Activated naive CD4-positive, alpha-beta T cell treated with anti-CD3 and anti-CD28 coated beads, Interleukin-2, amount 50 U/mL, for 24 hours (primary cell): ENCODE measurements around the gene MX1.

Source experiments
- H3K27ac Mint-ChIP-seq: one replicate; pipeline ENCODE4 v1.8.0; 2021; ENCODE audit warnings: mild to moderate bottlenecking, mixed read lengths
- H3K27me3 Mint-ChIP-seq: one replicate; pipeline ENCODE4 v1.8.0; 2021; ENCODE audit warnings: mixed read lengths
- H3K36me3 Mint-ChIP-seq: one replicate; pipeline ENCODE4 v1.8.0; 2021; ENCODE audit warnings: mixed read lengths
- H3K4me1 Mint-ChIP-seq: one replicate; pipeline ENCODE4 v1.8.0; 2021; ENCODE audit warnings: mixed read lengths
- H3K4me3 Mint-ChIP-seq: one replicate; pipeline ENCODE4 v1.8.0; 2021; ENCODE audit warnings: mild to moderate bottlenecking, mixed read lengths
- H3K9me3 Mint-ChIP-seq: one replicate; pipeline ENCODE4 v1.8.0; 2021; ENCODE audit warnings: mixed read lengths

Gene MX1

GRCh38 chr21:41425954-41426675, at the start of gene MX1:
Gene MX1 (plus strand): TSS chr21:41426239. CDS start chr21:41432071, 5,832 bp downstream.
- Mint-ChIP-seq H3K9me3 (no peaks in the 10 kb centered on the region), H3K27me3 (no peaks in the 10 kb centered on the region), H3K4me1 (peaks cover 77% of the 10 kb centered on the region), H3K36me3 (peaks cover 9% of the 10 kb centered on the region), H3K4me3 (peak within 1 kb of the TSS; percentile 89), H3K27ac (peak within 1 kb of the TSS; percentile 80)

- Mint-ChIP-seq H3K27ac (no peak overlapping the region), H3K4me3 (no peak overlapping the region), H3K9me3 (no peaks in the 10 kb centered on the region), H3K4me1 (peaks cover 19% of the 10 kb centered on the region), H3K27me3 (no peaks in the 10 kb centered on the region), H3K36me3 (peaks cover 16% of the 10 kb centered on the region)
These were observed 48.3 kb upstream of the MX1 start for GRCh38 chr21:41377715-41378114.

GRCh38 chr21:41378849-41379248, 47.2 kb upstream of the MX1 start:
- H3K27me3 Mint-ChIP-seq, result no peaks in the 10 kb centered on the region
- no peaks in the 10 kb centered on the region for H3K9me3 Mint-ChIP-seq
- no peak overlapping the region for H3K4me3 Mint-ChIP-seq
- peaks cover 9% of the 10 kb centered on the region for H3K4me1 Mint-ChIP-seq
- H3K27ac Mint-ChIP-seq, result no peak overlapping the region
- peaks cover 16% of the 10 kb centered on the region for H3K36me3 Mint-ChIP-seq

- H3K27me3 Mint-ChIP-seq, result no peaks in the 10 kb centered on the region
These were observed 46.1 kb upstream of the MX1 start for GRCh38 chr21:41379901-41380300.

GRCh38 chr21:41381731-41382130, 44.3 kb upstream of the MX1 start:
- H3K4me3 Mint-ChIP-seq, result no peak overlapping the region
- H3K9me3 Mint-ChIP-seq, result no peaks in the 10 kb centered on the region
- peaks cover 13% of the 10 kb centered on the region for H3K36me3 Mint-ChIP-seq
- no peaks in the 10 kb centered on the region for H3K4me1 Mint-ChIP-seq
- H3K27me3 Mint-ChIP-seq, result no peaks in the 10 kb centered on the region
- peak overlapping the region; percentile 17 for H3K27ac Mint-ChIP-seq

More at GRCh38 chr21:41379901-41380300, 46.1 kb upstream of the MX1 start:
- peaks cover 14% of the 10 kb centered on the region for H3K36me3 Mint-ChIP-seq
- H3K4me1 Mint-ChIP-seq, result peaks cover 3% of the 10 kb centered on the region
- no peaks in the 10 kb centered on the region for H3K9me3 Mint-ChIP-seq
- no peak overlapping the region for H3K4me3 Mint-ChIP-seq
- H3K27ac Mint-ChIP-seq, result no peak overlapping the region

GRCh38 chr21:41387042-41387819, 38.8 kb upstream of the MX1 start:
- H3K36me3 Mint-ChIP-seq, result peaks cover 12% of the 10 kb centered on the region
- H3K27ac Mint-ChIP-seq, result peak overlapping the region; percentile 70

GRCh38 chr21:41387824-41388223, 38.2 kb upstream of the MX1 start:
- H3K4me3 Mint-ChIP-seq, result no peak overlapping the region
- H3K9me3 Mint-ChIP-seq, result no peaks in the 10 kb centered on the region
- H3K27me3 Mint-ChIP-seq, result no peaks in the 10 kb centered on the region
- peak overlapping the region; percentile 70 for H3K27ac Mint-ChIP-seq
- H3K4me1 Mint-ChIP-seq, result no peaks in the 10 kb centered on the region
- peaks cover 12% of the 10 kb centered on the region for H3K36me3 Mint-ChIP-seq

More at GRCh38 chr21:41387042-41387819, 38.8 kb upstream of the MX1 start:
- H3K9me3 Mint-ChIP-seq, result no peaks in the 10 kb centered on the region
- H3K4me3 Mint-ChIP-seq, result no peak overlapping the region
- H3K27me3 Mint-ChIP-seq, result no peaks in the 10 kb centered on the region
- no peaks in the 10 kb centered on the region for H3K4me1 Mint-ChIP-seq

- Mint-ChIP-seq H3K27me3 (no peaks in the 10 kb centered on the region), H3K4me3 (no peak overlapping the region), H3K4me1 (no peaks in the 10 kb centered on the region), H3K36me3 (peaks cover 12% of the 10 kb centered on the region), H3K9me3 (no peaks in the 10 kb centered on the region), H3K27ac (no peak overlapping the region)
These were observed 37.8 kb upstream of the MX1 start for GRCh38 chr21:41388259-41388658.

GRCh38 chr21:41390043-41390639, 35.9 kb upstream of the MX1 start:
- Mint-ChIP-seq H3K4me1 (no peaks in the 10 kb centered on the region), H3K9me3 (no peaks in the 10 kb centered on the region), H3K27me3 (no peaks in the 10 kb centered on the region), H3K27ac (no peak overlapping the region), H3K4me3 (no peak overlapping the region), H3K36me3 (peaks cover 14% of the 10 kb centered on the region)

GRCh38 chr21:41393876-41394465, 32.1 kb upstream of the MX1 start:
- peak overlapping the region; percentile 20 for H3K27ac Mint-ChIP-seq
- no peak overlapping the region for H3K4me3 Mint-ChIP-seq
- H3K36me3 Mint-ChIP-seq, result peaks cover 12% of the 10 kb centered on the region
- H3K4me1 Mint-ChIP-seq, result no peaks in the 10 kb centered on the region
- no peaks in the 10 kb centered on the region for H3K27me3 Mint-ChIP-seq
- no peaks in the 10 kb centered on the region for H3K9me3 Mint-ChIP-seq

- Mint-ChIP-seq H3K36me3 (peaks cover 16% of the 10 kb centered on the region), H3K4me3 (no peak overlapping the region), H3K9me3 (no peaks in the 10 kb centered on the region), H3K27ac (no peak overlapping the region), H3K27me3 (no peaks in the 10 kb centered on the region), H3K4me1 (no peaks in the 10 kb centered on the region)
These were observed 29.4 kb upstream of the MX1 start for GRCh38 chr21:41396558-41397075.

GRCh38 chr21:41397471-41397891, 28.6 kb upstream of the MX1 start:
- Mint-ChIP-seq H3K27ac (peak overlapping the region; percentile 65), H3K27me3 (no peaks in the 10 kb centered on the region), H3K4me3 (no peak overlapping the region), H3K9me3 (no peaks in the 10 kb centered on the region), H3K4me1 (no peaks in the 10 kb centered on the region), H3K36me3 (peaks cover 16% of the 10 kb centered on the region)

- Mint-ChIP-seq H3K27me3 (no peaks in the 10 kb centered on the region), H3K27ac (no peak overlapping the region), H3K9me3 (no peaks in the 10 kb centered on the region), H3K36me3 (peaks cover 20% of the 10 kb centered on the region), H3K4me1 (no peaks in the 10 kb centered on the region), H3K4me3 (no peak overlapping the region)
These were observed 27.8 kb upstream of the MX1 start for GRCh38 chr21:41398251-41398650.

- Mint-ChIP-seq H3K4me1 (no peaks in the 10 kb centered on the region), H3K9me3 (no peaks in the 10 kb centered on the region), H3K4me3 (no peak overlapping the region), H3K27ac (no peak overlapping the region), H3K36me3 (peaks cover 20% of the 10 kb centered on the region), H3K27me3 (no peaks in the 10 kb centered on the region)
These were observed 27.2 kb upstream of the MX1 start for GRCh38 chr21:41398831-41399230.

GRCh38 chr21:41399246-41399800, 26.7 kb upstream of the MX1 start:
- Mint-ChIP-seq H3K4me1 (no peaks in the 10 kb centered on the region), H3K27me3 (no peaks in the 10 kb centered on the region), H3K4me3 (no peak overlapping the region), H3K27ac (no peak overlapping the region), H3K9me3 (no peaks in the 10 kb centered on the region), H3K36me3 (peaks cover 22% of the 10 kb centered on the region)
